ENCODE results near the gene RAB29. TPM values are rescaled to one million over a fixed set of nuclear protein-coding genes. Genes with fewer than 3 reads are reported as not detected.
A peak's percentile ranks its signal among the peaks of the same experiment; 100 is the strongest.

Gene RAB29
- total and polyA plus RNA-seq, 2 donors = 11.3 to 18.8 TPM

GRCh38 chr1:205812271-205812877 is 37.1 kb upstream of the RAB29 start:
- Histone ChIP-seq H3K4me3 (ENCODE audit: low read length in 2 of 2) (peak overlapping the region; percentile 59 to 79), H3K27ac (ENCODE audit: low read depth in 1 of 2, low read length in 1 of 2) (peak overlapping the region; percentile 18 to 48), H3K36me3 (ENCODE audit: control insufficient read depth in 2 of 2, insufficient read depth in 2 of 2, low read length in 1 of 2) (peaks cover 0 to 8% of the 10 kb centered on the region in 2 donors), H3K4me1 (ENCODE audit: control insufficient read depth in 2 of 2, insufficient read depth in 2 of 2, low read length in 2 of 2) (peaks cover 0 to 17% of the 10 kb centered on the region in 2 donors), H3K9me3 (ENCODE audit: control insufficient read depth in 2 of 2, insufficient read depth in 1 of 2, low read length in 1 of 2) (peaks cover 0 to 7% of the 10 kb centered on the region in 2 donors), H3K27me3 (ENCODE audit: control insufficient read depth in 2 of 2, insufficient read depth in 1 of 2, low read length in 1 of 2) (peaks cover 6 to 33% of the 10 kb centered on the region in 2 donors)
- DNase-seq (ENCODE audit: low read depth in 6 of 9, low spot score in 9 of 9) = peak in 3 of 9 donors; percentile 11 to 37 (median 11)
- 15% methylated on average over 16 of the region's 16 CpGs for WGBS

GRCh38 chr1:205811660-205812059 is 36.4 kb upstream of the RAB29 start:
- Histone ChIP-seq H3K4me3 (ENCODE audit: low read length in 2 of 2) (peak overlapping the region in 1 of 2 donors; percentile 79), H3K27me3 (ENCODE audit: control insufficient read depth in 2 of 2, insufficient read depth in 1 of 2, low read length in 1 of 2) (peaks cover 6 to 29% of the 10 kb centered on the region in 2 donors), H3K9me3 (ENCODE audit: control insufficient read depth in 2 of 2, insufficient read depth in 1 of 2, low read length in 1 of 2) (peaks cover 0 to 7% of the 10 kb centered on the region in 2 donors), H3K4me1 (ENCODE audit: control insufficient read depth in 2 of 2, insufficient read depth in 2 of 2, low read length in 2 of 2) (peaks cover 0 to 17% of the 10 kb centered on the region in 2 donors), H3K27ac (ENCODE audit: low read depth in 1 of 2, low read length in 1 of 2) (no peak overlapping the region), H3K36me3 (ENCODE audit: control insufficient read depth in 2 of 2, insufficient read depth in 2 of 2, low read length in 1 of 2) (peaks cover 0 to 8% of the 10 kb centered on the region in 2 donors)
- WGBS = 91% methylated on average over 5 of the region's 5 CpGs
- DNase-seq (ENCODE audit: low read depth in 6 of 9, low spot score in 9 of 9) = no peak

- H3K27me3 ChIP-seq (ENCODE audit: control insufficient read depth in 2 of 2, insufficient read depth in 1 of 2, low read length in 1 of 2) = peaks cover 6 to 26% of the 10 kb centered on the region in 2 donors
- peaks cover 0 to 7% of the 10 kb centered on the region in 2 donors for H3K9me3 ChIP-seq (ENCODE audit: control insufficient read depth in 2 of 2, insufficient read depth in 1 of 2, low read length in 1 of 2)
- no peak for DNase-seq (ENCODE audit: low read depth in 6 of 9, low spot score in 9 of 9)
- no peak overlapping the region for H3K27ac ChIP-seq (ENCODE audit: low read depth in 1 of 2, low read length in 1 of 2)
- 99% methylated on average over 12 of the region's 12 CpGs for WGBS
- H3K4me1 ChIP-seq (ENCODE audit: control insufficient read depth in 2 of 2, insufficient read depth in 2 of 2, low read length in 2 of 2) = peaks cover 3 to 26% of the 10 kb centered on the region in 2 donors
- H3K4me3 ChIP-seq (ENCODE audit: low read length in 2 of 2) = no peak overlapping the region
- peaks cover 0 to 8% of the 10 kb centered on the region in 2 donors for H3K36me3 ChIP-seq (ENCODE audit: control insufficient read depth in 2 of 2, insufficient read depth in 2 of 2, low read length in 1 of 2)
These were observed 35.3 kb upstream of the RAB29 start for GRCh38 chr1:205810448-205811157.

GRCh38 chr1:205809942-205810345 is 34.7 kb upstream of the RAB29 start:
- peaks cover 0 to 8% of the 10 kb centered on the region in 2 donors for H3K36me3 ChIP-seq (ENCODE audit: control insufficient read depth in 2 of 2, insufficient read depth in 2 of 2, low read length in 1 of 2)
- H3K9me3 ChIP-seq (ENCODE audit: control insufficient read depth in 2 of 2, insufficient read depth in 1 of 2, low read length in 1 of 2) = peaks cover 0 to 7% of the 10 kb centered on the region in 2 donors
- WGBS = 93% methylated on average over 14 of the region's 14 CpGs
- no peak for DNase-seq (ENCODE audit: low read depth in 6 of 9, low spot score in 9 of 9)
- H3K4me3 ChIP-seq (ENCODE audit: low read length in 2 of 2) = no peak overlapping the region
- H3K4me1 ChIP-seq (ENCODE audit: control insufficient read depth in 2 of 2, insufficient read depth in 2 of 2, low read length in 2 of 2) = peaks cover 8 to 31% of the 10 kb centered on the region in 2 donors
- H3K27me3 ChIP-seq (ENCODE audit: control insufficient read depth in 2 of 2, insufficient read depth in 1 of 2, low read length in 1 of 2) = peaks cover 6 to 24% of the 10 kb centered on the region in 2 donors
- H3K27ac ChIP-seq (ENCODE audit: low read depth in 1 of 2, low read length in 1 of 2) = no peak overlapping the region

GRCh38 chr1:205809469-205809868 is 34.2 kb upstream of the RAB29 start:
- Histone ChIP-seq H3K9me3 (ENCODE audit: control insufficient read depth in 2 of 2, insufficient read depth in 1 of 2, low read length in 1 of 2) (peaks cover 0 to 7% of the 10 kb centered on the region in 2 donors), H3K4me1 (ENCODE audit: control insufficient read depth in 2 of 2, insufficient read depth in 2 of 2, low read length in 2 of 2) (peaks cover 9 to 34% of the 10 kb centered on the region in 2 donors), H3K27me3 (ENCODE audit: control insufficient read depth in 2 of 2, insufficient read depth in 1 of 2, low read length in 1 of 2) (peaks cover 6 to 22% of the 10 kb centered on the region in 2 donors), H3K4me3 (ENCODE audit: low read length in 2 of 2) (no peak overlapping the region), H3K36me3 (ENCODE audit: control insufficient read depth in 2 of 2, insufficient read depth in 2 of 2, low read length in 1 of 2) (peaks cover 0 to 8% of the 10 kb centered on the region in 2 donors), H3K27ac (ENCODE audit: low read depth in 1 of 2, low read length in 1 of 2) (no peak overlapping the region)
- DNase-seq (ENCODE audit: low read depth in 6 of 9, low spot score in 9 of 9) = no peak
- 94% methylated on average over 3 of the region's 3 CpGs for WGBS

GRCh38 chr1:205805082-205805711 is 29.9 kb upstream of the RAB29 start:
- 73% methylated on average over 5 of the region's 5 CpGs for WGBS
- Histone ChIP-seq H3K4me1 (ENCODE audit: control insufficient read depth in 2 of 2, insufficient read depth in 2 of 2, low read length in 2 of 2) (peaks cover 9 to 17% of the 10 kb centered on the region in 2 donors), H3K36me3 (ENCODE audit: control insufficient read depth in 2 of 2, insufficient read depth in 2 of 2, low read length in 1 of 2) (peaks cover 0 to 6% of the 10 kb centered on the region in 2 donors), H3K4me3 (ENCODE audit: low read length in 2 of 2) (no peak overlapping the region), H3K9me3 (ENCODE audit: control insufficient read depth in 2 of 2, insufficient read depth in 1 of 2, low read length in 1 of 2) (peaks cover 0 to 3% of the 10 kb centered on the region in 2 donors), H3K27ac (ENCODE audit: low read depth in 1 of 2, low read length in 1 of 2) (peak overlapping the region in 1 of 2 donors; percentile 69), H3K27me3 (ENCODE audit: control insufficient read depth in 2 of 2, insufficient read depth in 1 of 2, low read length in 1 of 2) (no peaks in the 10 kb centered on the region)
- peak in 4 of 9 donors; percentile 16 to 48 (median 24) for DNase-seq (ENCODE audit: low read depth in 6 of 9, low spot score in 9 of 9)

- no peak for DNase-seq (ENCODE audit: low read depth in 6 of 9, low spot score in 9 of 9)
- peaks cover 9 to 17% of the 10 kb centered on the region in 2 donors for H3K4me1 ChIP-seq (ENCODE audit: control insufficient read depth in 2 of 2, insufficient read depth in 2 of 2, low read length in 2 of 2)
These were observed 29.3 kb upstream of the RAB29 start for GRCh38 chr1:205804605-205805004.

GRCh38 chr1:205803986-205804385 is 28.7 kb upstream of the RAB29 start:
- Histone ChIP-seq H3K27ac (ENCODE audit: low read depth in 1 of 2, low read length in 1 of 2) (no peak overlapping the region), H3K27me3 (ENCODE audit: control insufficient read depth in 2 of 2, insufficient read depth in 1 of 2, low read length in 1 of 2) (no peaks in the 10 kb centered on the region), H3K4me3 (ENCODE audit: low read length in 2 of 2) (no peak overlapping the region), H3K9me3 (ENCODE audit: control insufficient read depth in 2 of 2, insufficient read depth in 1 of 2, low read length in 1 of 2) (no peaks in the 10 kb centered on the region), H3K4me1 (ENCODE audit: control insufficient read depth in 2 of 2, insufficient read depth in 2 of 2, low read length in 2 of 2) (peaks cover 9 to 17% of the 10 kb centered on the region in 2 donors), H3K36me3 (ENCODE audit: control insufficient read depth in 2 of 2, insufficient read depth in 2 of 2, low read length in 1 of 2) (peaks cover 7 to 9% of the 10 kb centered on the region in 2 donors)
- 82% methylated on average over 4 of the region's 4 CpGs for WGBS
- DNase-seq (ENCODE audit: low read depth in 6 of 9, low spot score in 9 of 9) = no peak

More at GRCh38 chr1:205804605-205805004, 29.3 kb upstream of the RAB29 start:
- Histone ChIP-seq H3K4me3 (ENCODE audit: low read length in 2 of 2) (no peak overlapping the region), H3K9me3 (ENCODE audit: control insufficient read depth in 2 of 2, insufficient read depth in 1 of 2, low read length in 1 of 2) (no peaks in the 10 kb centered on the region), H3K27ac (ENCODE audit: low read depth in 1 of 2, low read length in 1 of 2) (no peak overlapping the region), H3K36me3 (ENCODE audit: control insufficient read depth in 2 of 2, insufficient read depth in 2 of 2, low read length in 1 of 2) (peaks cover under 1 to 4% of the 10 kb centered on the region in 2 donors), H3K27me3 (ENCODE audit: control insufficient read depth in 2 of 2, insufficient read depth in 1 of 2, low read length in 1 of 2) (no peaks in the 10 kb centered on the region)
- WGBS = 98% methylated on average over 2 of the region's 2 CpGs

GRCh38 chr1:205802060-205802459 is 26.8 kb upstream of the RAB29 start:
- Histone ChIP-seq H3K4me3 (ENCODE audit: low read length in 2 of 2) (no peak overlapping the region), H3K36me3 (ENCODE audit: control insufficient read depth in 2 of 2, insufficient read depth in 2 of 2, low read length in 1 of 2) (peaks cover 18% of the 10 kb centered on the region in 2 donors), H3K9me3 (ENCODE audit: control insufficient read depth in 2 of 2, insufficient read depth in 1 of 2, low read length in 1 of 2) (no peaks in the 10 kb centered on the region), H3K27ac (ENCODE audit: low read depth in 1 of 2, low read length in 1 of 2) (no peak overlapping the region), H3K4me1 (ENCODE audit: control insufficient read depth in 2 of 2, insufficient read depth in 2 of 2, low read length in 2 of 2) (peaks cover 9 to 17% of the 10 kb centered on the region in 2 donors), H3K27me3 (ENCODE audit: control insufficient read depth in 2 of 2, insufficient read depth in 1 of 2, low read length in 1 of 2) (no peaks in the 10 kb centered on the region)
- 98% methylated on average over 8 of the region's 8 CpGs for WGBS
- no peak for DNase-seq (ENCODE audit: low read depth in 6 of 9, low spot score in 9 of 9)

All from thymus (tissue), 11 donors.